C4-2B (cell line): Measurements from ENCODE around the gene IRX5.
A peak's percentile ranks its signal among the peaks of the same experiment; 100 is the strongest.

ENCODE experiments used
- ZFX ChIP-seq: fragments of 450-650 bp; IDR thresholded peaks from 2 replicates; pipeline ENCODE4 v1.6.1; 2017
- TF ChIP-seq, protein P1 (sequence below): fragments of 450-650 bp; conservative IDR thresholded peaks from 2 replicates; pipeline ENCODE4 v1.5.1; 2017; ENCODE audit warnings: mild to moderate bottlenecking

DNA sequence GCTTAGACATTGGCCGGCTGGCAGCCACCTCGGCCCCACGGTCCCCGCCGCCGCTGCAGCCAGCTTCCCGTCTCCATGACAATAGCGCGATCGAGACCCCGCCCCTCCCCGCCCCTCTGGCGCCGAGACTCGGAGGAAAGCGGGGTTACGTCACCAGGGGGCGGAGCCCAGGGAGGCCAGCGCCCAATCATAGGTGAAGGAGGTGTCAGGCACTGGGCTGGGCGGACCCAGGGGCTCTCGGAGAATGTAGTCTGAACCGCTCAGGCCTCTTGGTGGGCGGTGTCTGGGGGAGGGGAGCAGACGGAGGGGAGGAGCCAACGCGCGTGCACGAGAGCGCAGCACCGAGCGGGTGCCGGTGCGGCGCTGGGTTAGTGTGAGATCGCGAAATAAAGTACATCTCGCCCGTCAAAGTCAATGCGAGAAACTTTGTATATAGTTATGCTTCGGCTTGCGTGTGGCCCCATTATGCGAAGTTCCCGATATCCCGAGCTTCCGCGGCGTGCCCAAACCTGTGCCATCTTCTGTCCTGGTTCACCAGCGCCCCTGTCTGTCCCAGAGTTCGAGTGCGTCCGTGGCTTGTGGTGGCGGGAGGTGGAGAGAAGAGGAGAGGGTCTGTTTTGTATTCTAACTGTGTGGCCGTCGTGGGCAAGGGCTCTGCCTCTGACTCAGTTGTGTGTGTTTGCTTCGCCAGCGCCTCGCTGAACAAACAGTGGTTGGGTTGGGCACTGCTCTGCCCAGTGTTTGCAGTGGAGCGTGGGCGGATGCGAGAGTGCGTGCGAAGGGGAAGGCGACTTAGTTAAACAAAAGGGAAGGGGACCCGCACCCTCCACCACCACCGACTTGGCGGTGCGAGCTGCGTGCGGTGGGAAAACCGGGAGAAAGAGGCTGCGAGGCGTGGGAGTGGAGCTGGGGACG is 1.3 kb upstream of the IRX5 start:
- TF ChIP-seq, protein P1, sequence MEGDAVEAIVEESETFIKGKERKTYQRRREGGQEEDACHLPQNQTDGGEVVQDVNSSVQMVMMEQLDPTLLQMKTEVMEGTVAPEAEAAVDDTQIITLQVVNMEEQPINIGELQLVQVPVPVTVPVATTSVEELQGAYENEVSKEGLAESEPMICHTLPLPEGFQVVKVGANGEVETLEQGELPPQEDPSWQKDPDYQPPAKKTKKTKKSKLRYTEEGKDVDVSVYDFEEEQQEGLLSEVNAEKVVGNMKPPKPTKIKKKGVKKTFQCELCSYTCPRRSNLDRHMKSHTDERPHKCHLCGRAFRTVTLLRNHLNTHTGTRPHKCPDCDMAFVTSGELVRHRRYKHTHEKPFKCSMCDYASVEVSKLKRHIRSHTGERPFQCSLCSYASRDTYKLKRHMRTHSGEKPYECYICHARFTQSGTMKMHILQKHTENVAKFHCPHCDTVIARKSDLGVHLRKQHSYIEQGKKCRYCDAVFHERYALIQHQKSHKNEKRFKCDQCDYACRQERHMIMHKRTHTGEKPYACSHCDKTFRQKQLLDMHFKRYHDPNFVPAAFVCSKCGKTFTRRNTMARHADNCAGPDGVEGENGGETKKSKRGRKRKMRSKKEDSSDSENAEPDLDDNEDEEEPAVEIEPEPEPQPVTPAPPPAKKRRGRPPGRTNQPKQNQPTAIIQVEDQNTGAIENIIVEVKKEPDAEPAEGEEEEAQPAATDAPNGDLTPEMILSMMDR, result peak; percentile 2
- no peak for TF ChIP-seq ZFX
